MCF 10A (cell line): Measurements from ENCODE around the gene KCNQ5. TPM values are rescaled to one million over a fixed set of nuclear protein-coding genes. Genes with fewer than 3 reads are reported as not detected.

Experiments
- BruUV-seq: library from RNA; stranded (reverse); fragments of 400-500 nt; replicated peaks from 2 replicates; lab custom pipeline; 2021; lab: Mats Ljungman, UMichigan
- CTCF ChIA-PET: fragments of 300-600 bp; sonication (Branson Sonifier 250); formaldehyde crosslinking; extraction: SDS; loops from one replicate; lab custom pipeline; 2021; ENCODE audit warnings: antibody characterized with exemption, inconsistent platforms; lab: Yijun Ruan, JAX
- POLR2A ChIA-PET: fragments of 300-600, 350-650 bp; sonication (Branson Sonifier 250); formaldehyde crosslinking; extraction: SDS; loops from one replicate; lab custom pipeline; 2020; ENCODE audit warnings: antibody characterized with exemption, inconsistent platforms; lab: Yijun Ruan, JAX
- DNase-seq: peaks from one replicate; pipeline ENCODE4 v3.0.0-alpha.2; 2018; ENCODE audit not compliant: unreplicated experiment
- H3K27ac Mint-ChIP-seq: one replicate; pipeline ENCODE4 v1.8.0; 2022; ENCODE audit warnings: mild to moderate bottlenecking, low read depth, mixed read lengths; ENCODE audit not compliant: unreplicated experiment
- H3K27me3 Mint-ChIP-seq: one replicate; pipeline ENCODE4 v1.8.0; 2022; ENCODE audit warnings: mixed read lengths; ENCODE audit not compliant: insufficient read depth, unreplicated experiment
- H3K36me3 Mint-ChIP-seq: one replicate; pipeline ENCODE4 v1.8.0; 2022; ENCODE audit warnings: mild to moderate bottlenecking, moderate library complexity, mixed read lengths; ENCODE audit not compliant: insufficient read depth, unreplicated experiment
- H3K4me1 Mint-ChIP-seq: one replicate; pipeline ENCODE4 v1.8.0; 2022; ENCODE audit warnings: mixed read lengths; ENCODE audit not compliant: insufficient read depth, unreplicated experiment
- H3K4me3 Mint-ChIP-seq: one replicate; pipeline ENCODE4 v1.8.0; 2022; ENCODE audit warnings: mild to moderate bottlenecking, moderate library complexity, mixed read lengths; ENCODE audit not compliant: unreplicated experiment
- H3K9me3 Mint-ChIP-seq: one replicate; pipeline ENCODE4 v1.8.0; 2022; ENCODE audit warnings: mixed read lengths; ENCODE audit not compliant: unreplicated experiment
- CTCF ChIP-seq: fragments of 200-600 bp; IDR thresholded peaks from one replicate; pipeline ENCODE4 v1.8.0; 2022; ENCODE audit warnings: antibody characterized with exemption, mild to moderate bottlenecking; ENCODE audit not compliant: unreplicated experiment
- intact Hi-C: fragments of 100-400 bp; cut with micrococcal nuclease; formaldehyde crosslinking; loops from 2 replicates; pipeline ENCODE4 v1.14.1; 2022
- total RNA-seq: library from RNA; stranded (reverse); gene quantifications from 2 replicates; pipeline ENCODE4 v1.2.3, GENCODE V29; 2022

Gene KCNQ5
- total RNA-seq, 1 experiment from 2014 or later: 10.3 TPM

GRCh38 chr6:72669324-72669723, 47.5 kb downstream of the KCNQ5 start:
- no TSS peak for BruUV-seq
- POLR2A ChIA-PET: interaction anchor here (0.6 kb wide), 1 partner anchor 14 kb away, joined by 6 read pairs; no protein-coding TSS in a partner anchor
- TF ChIP-seq CTCF: no peak
- no peak overlapping the region for H3K27ac Mint-ChIP-seq
- no peaks in the 10 kb centered on the region for H3K4me1 Mint-ChIP-seq
- H3K9me3 Mint-ChIP-seq: no peaks in the 10 kb centered on the region
- H3K27me3 Mint-ChIP-seq: no peaks in the 10 kb centered on the region
- DNase-seq: no peak
- CTCF ChIA-PET: no interaction called here
- no peak overlapping the region for H3K4me3 Mint-ChIP-seq
- H3K36me3 Mint-ChIP-seq: no peaks in the 10 kb centered on the region
- intact Hi-C loops: no loop called here

- Mint-ChIP-seq H3K27me3 (no peaks in the 10 kb centered on the region), H3K27ac (no peak overlapping the region), H3K36me3 (no peaks in the 10 kb centered on the region), H3K9me3 (no peaks in the 10 kb centered on the region), H3K4me1 (no peaks in the 10 kb centered on the region), H3K4me3 (no peak overlapping the region)
- CTCF ChIA-PET: no interaction called here
- intact Hi-C loops: no loop called here
- no peak for TF ChIP-seq CTCF
- POLR2A ChIA-PET: no interaction called here
- no TSS peak for BruUV-seq
- no peak for DNase-seq
These were observed 51.0 kb downstream of the KCNQ5 start for GRCh38 chr6:72672906-72673305.

GRCh38 chr6:72674842-72675241, 53.0 kb downstream of the KCNQ5 start:
- DNase-seq: no peak
- intact Hi-C loops: no loop called here
- no peak for TF ChIP-seq CTCF
- H3K9me3 Mint-ChIP-seq: no peaks in the 10 kb centered on the region
- H3K27ac Mint-ChIP-seq: no peak overlapping the region
- POLR2A ChIA-PET: no interaction called here
- H3K4me3 Mint-ChIP-seq: no peak overlapping the region
- no peaks in the 10 kb centered on the region for H3K27me3 Mint-ChIP-seq
- CTCF ChIA-PET: no interaction called here
- no peaks in the 10 kb centered on the region for H3K4me1 Mint-ChIP-seq
- BruUV-seq: no TSS peak
- no peaks in the 10 kb centered on the region for H3K36me3 Mint-ChIP-seq

GRCh38 chr6:72675396-72675795, 53.5 kb downstream of the KCNQ5 start:
- H3K36me3 Mint-ChIP-seq: no peaks in the 10 kb centered on the region
- no TSS peak for BruUV-seq
- H3K4me3 Mint-ChIP-seq: no peak overlapping the region
- no peak for TF ChIP-seq CTCF
- H3K4me1 Mint-ChIP-seq: no peaks in the 10 kb centered on the region
- no peaks in the 10 kb centered on the region for H3K27me3 Mint-ChIP-seq
- no peak for DNase-seq
- intact Hi-C loops: no loop called here
- H3K9me3 Mint-ChIP-seq: no peaks in the 10 kb centered on the region
- CTCF ChIA-PET: interaction anchor here (0.6 kb wide), 1 partner anchor 24 kb away, joined by 3 read pairs; no protein-coding TSS in a partner anchor
- POLR2A ChIA-PET: no interaction called here
- H3K27ac Mint-ChIP-seq: no peak overlapping the region
